Activated CD4-positive, alpha-beta memory T cell treated with anti-CD3 and anti-CD28 coated beads, Interleukin-2, amount 10 ng/mL, durations not matched to agents 7 days and 5 days (primary cell): ENCODE measurements around the gene MSL1. TPM values are rescaled to one million over a fixed set of nuclear protein-coding genes. Genes with fewer than 3 reads are reported as not detected.

Experiments used
- CTCF ChIA-PET: fragments of 350-600 bp; sonication (Branson Sonifier 250); formaldehyde crosslinking; loops from one replicate; lab custom pipeline; 2021; ENCODE audit warnings: antibody characterized with exemption, inconsistent platforms; lab: Charles Lee
- POLR2A ChIA-PET: fragments of 350-600 bp; sonication (Branson Sonifier 250); formaldehyde crosslinking; loops from one replicate; lab custom pipeline; 2021; ENCODE audit warnings: antibody characterized with exemption; lab: Charles Lee
- DNase-seq: peaks from one replicate; pipeline ENCODE4 v3.0.0-alpha.2; 2020
- H3K27ac Mint-ChIP-seq: one replicate; pipeline ENCODE4 v1.8.0; 2021; ENCODE audit warnings: mild to moderate bottlenecking, mixed read lengths
- H3K27me3 Mint-ChIP-seq: one replicate; pipeline ENCODE4 v1.8.0; 2021; ENCODE audit warnings: mixed read lengths
- H3K36me3 Mint-ChIP-seq: one replicate; pipeline ENCODE4 v1.8.0; 2021; ENCODE audit warnings: low read depth, mixed read lengths
- H3K4me1 Mint-ChIP-seq: one replicate; pipeline ENCODE4 v1.8.0; 2021; ENCODE audit warnings: mixed read lengths
- H3K4me3 Mint-ChIP-seq: one replicate; pipeline ENCODE4 v1.8.0; 2021; ENCODE audit warnings: mild to moderate bottlenecking, mixed read lengths
- H3K9me3 Mint-ChIP-seq: one replicate; pipeline ENCODE4 v1.8.0; 2021; ENCODE audit warnings: mixed read lengths
- total RNA-seq, 2 experiments: library from RNA; stranded (reverse); gene quantifications; one replicate each; pipeline ENCODE4 v1.2.3, GENCODE V29; 2021

Gene MSL1
- total RNA-seq, 2 experiments from 2014 or later, result 102 to 103 TPM

- H3K36me3 Mint-ChIP-seq, result no peaks in the 10 kb centered on the region
Measured at GRCh38 chr17:40108970-40109824, 12.6 kb upstream of the MSL1 start.

GRCh38 chr17:40110026-40110845 is 11.5 kb upstream of the MSL1 start:
- no peaks in the 10 kb centered on the region for H3K36me3 Mint-ChIP-seq
- no peaks in the 10 kb centered on the region for H3K27me3 Mint-ChIP-seq
- POLR2A ChIA-PET, result interaction anchor here (1.3 to 6.9 kb wide), 6 partner anchors 13 to 109 kb away, joined by 5 to 132 read pairs (median 10); partner anchors contain the start of genes CASC3, MED24, MSL1 and NR1D1
- peaks cover 85% of the 10 kb centered on the region for H3K4me1 Mint-ChIP-seq
- no peaks in the 10 kb centered on the region for H3K9me3 Mint-ChIP-seq
- H3K4me3 Mint-ChIP-seq, result no peak overlapping the region
- no peak overlapping the region for H3K27ac Mint-ChIP-seq
- CTCF ChIA-PET, result interaction anchor here (0.6 to 7.4 kb wide), 14 partner anchors 11 to 117 kb away, joined by 3 to 141 read pairs (median 6); partner anchors contain the start of genes MSL1 and NR1D1
- no peak for DNase-seq

More at GRCh38 chr17:40108970-40109824, 12.6 kb upstream of the MSL1 start:
- no peaks in the 10 kb centered on the region for H3K9me3 Mint-ChIP-seq
- DNase-seq, result no peak
- H3K4me3 Mint-ChIP-seq, result no peak overlapping the region
- ChIA-PET POLR2A (interaction anchor here (1.3 to 6.9 kb wide), 5 partner anchors 12 to 110 kb away, joined by 5 to 132 read pairs (median 13); partner anchors contain the start of genes CASC3, MSL1, NR1D1 and THRA), CTCF (interaction anchor here (0.6 to 7.4 kb wide), 14 partner anchors 10 to 116 kb away, joined by 3 to 141 read pairs (median 4); partner anchors contain the start of genes CSF3, MSL1 and NR1D1)
- peaks cover 95% of the 10 kb centered on the region for H3K4me1 Mint-ChIP-seq
- H3K27me3 Mint-ChIP-seq, result no peaks in the 10 kb centered on the region
- peak overlapping the region; percentile 5 for H3K27ac Mint-ChIP-seq

DNA sequence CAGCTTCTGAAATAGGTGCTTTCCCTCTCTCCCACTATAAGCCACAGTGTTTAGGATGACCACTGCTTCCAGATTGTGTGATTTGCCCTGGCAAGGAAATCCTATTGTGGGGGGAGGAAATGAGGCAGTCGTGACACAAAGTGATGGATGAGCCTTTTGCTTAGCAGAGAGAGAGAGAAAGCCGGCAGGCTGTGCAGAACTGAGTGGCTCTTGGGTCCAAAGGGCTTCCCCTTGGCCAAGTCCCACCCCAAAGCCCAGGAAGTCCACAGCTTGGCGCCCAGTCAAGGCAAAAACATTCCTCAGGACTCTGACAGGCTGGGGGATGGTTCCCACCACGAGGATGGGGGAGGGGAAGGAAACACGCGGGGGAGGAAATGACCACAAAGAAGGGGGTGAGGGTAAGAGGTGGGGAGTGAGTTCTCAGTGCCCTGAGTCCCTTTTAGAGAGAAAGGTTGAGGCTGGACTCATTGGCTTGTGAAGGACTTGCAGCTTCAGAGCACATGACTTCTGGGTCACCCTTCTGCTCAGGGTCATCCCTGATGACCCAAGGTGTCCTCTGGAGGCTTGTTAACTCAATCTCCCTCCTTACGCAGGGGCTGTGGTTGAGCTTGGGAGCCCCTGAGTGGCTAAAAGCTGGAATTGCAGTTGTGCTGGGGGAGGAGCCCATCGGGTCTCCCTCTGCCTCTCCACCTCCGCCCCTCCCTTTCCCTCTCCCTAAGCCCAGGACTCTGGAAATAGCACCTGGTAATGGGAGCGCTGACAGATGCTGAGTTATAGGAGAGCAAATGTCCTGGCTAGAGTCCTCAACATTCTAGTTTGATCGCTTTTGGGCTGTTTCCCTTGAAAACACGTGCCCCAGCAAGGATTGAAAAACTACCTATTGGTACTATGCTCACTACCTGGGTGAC is 10.3 kb upstream of the MSL1 start:
- Mint-ChIP-seq H3K27me3 (no peaks in the 10 kb centered on the region), H3K9me3 (no peaks in the 10 kb centered on the region), H3K36me3 (no peaks in the 10 kb centered on the region), H3K27ac (peak overlapping the region; percentile 44), H3K4me1 (peaks cover 72% of the 10 kb centered on the region), H3K4me3 (peak overlapping the region; percentile 4)
- DNase-seq, result peak; percentile 78
- CTCF ChIA-PET, result interaction anchor here (0.6 to 7.4 kb wide), 25 partner anchors 12 to 597 kb away, joined by 3 to 141 read pairs (median 8); partner anchors contain the start of genes CASC3, MED24, MSL1 and NR1D1
- POLR2A ChIA-PET, result interaction anchor here (1.3 to 6.9 kb wide), 8 partner anchors 9 to 57 kb away, joined by 5 to 132 read pairs (median 9); partner anchors contain the start of genes CASC3, MED24, MSL1 and NR1D1

DNA sequence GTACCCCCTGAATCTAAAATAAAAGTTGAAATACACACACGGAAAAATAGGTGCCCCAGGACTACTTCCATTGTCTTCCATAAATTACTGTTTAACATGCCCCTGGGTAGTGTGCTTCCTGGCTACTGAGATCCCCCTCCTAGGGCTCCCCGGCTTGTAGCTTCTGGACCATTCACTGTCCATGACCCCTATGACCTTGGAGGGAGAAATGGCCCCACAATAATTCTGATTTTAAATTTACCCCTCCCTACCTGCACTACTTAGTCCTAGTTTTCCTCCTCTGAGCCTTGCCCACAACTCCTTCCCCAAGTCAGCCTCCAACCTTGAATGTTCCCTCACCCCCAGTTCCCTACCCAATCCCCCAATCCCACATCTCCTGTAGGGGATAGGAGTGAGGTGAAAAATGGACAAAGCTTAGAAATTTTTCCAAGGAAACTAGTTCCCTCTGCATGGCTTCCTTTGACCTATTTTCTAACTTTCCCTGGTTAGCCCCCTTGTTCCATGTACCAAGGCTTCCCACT is 9.5 kb upstream of the MSL1 start:
- peak overlapping the region; percentile 4 for H3K27ac Mint-ChIP-seq
- H3K27me3 Mint-ChIP-seq, result no peaks in the 10 kb centered on the region
- H3K36me3 Mint-ChIP-seq, result no peaks in the 10 kb centered on the region
- H3K4me3 Mint-ChIP-seq, result no peak overlapping the region
- H3K4me1 Mint-ChIP-seq, result peaks cover 64% of the 10 kb centered on the region
- CTCF ChIA-PET, result interaction anchor here (0.7 to 7.4 kb wide), 39 partner anchors 9 to 250 kb away, joined by 3 to 141 read pairs (median 7); partner anchors contain the start of genes CASC3, CSF3, MED24 and MSL1
- no peaks in the 10 kb centered on the region for H3K9me3 Mint-ChIP-seq
- DNase-seq, result no peak
- POLR2A ChIA-PET, result interaction anchor here (1.1 to 6.9 kb wide), 15 partner anchors 9 to 233 kb away, joined by 3 to 132 read pairs (median 10); partner anchors contain the start of genes CASC3, MED24, MSL1 and NR1D1

- H3K36me3 Mint-ChIP-seq, result no peaks in the 10 kb centered on the region
- no peaks in the 10 kb centered on the region for H3K27me3 Mint-ChIP-seq
- POLR2A ChIA-PET, result interaction anchor here (0.7 to 6.9 kb wide), 22 partner anchors 8 to 233 kb away, joined by 3 to 132 read pairs (median 6); partner anchors contain the start of genes CASC3, CDC6, MED24 and MSL1
- no peak for DNase-seq
- CTCF ChIA-PET, result interaction anchor here (0.5 to 7.4 kb wide), 52 partner anchors 8 to 364 kb away, joined by 3 to 141 read pairs (median 6); partner anchors contain the start of genes CASC3, CDC6, CSF3 and MED24
- no peak overlapping the region for H3K27ac Mint-ChIP-seq
- H3K4me1 Mint-ChIP-seq, result peaks cover 60% of the 10 kb centered on the region
- peak overlapping the region; percentile 76 for H3K4me3 Mint-ChIP-seq
- no peaks in the 10 kb centered on the region for H3K9me3 Mint-ChIP-seq
Measured at GRCh38 chr17:40112718-40113109, 9.1 kb upstream of the MSL1 start.

DNA sequence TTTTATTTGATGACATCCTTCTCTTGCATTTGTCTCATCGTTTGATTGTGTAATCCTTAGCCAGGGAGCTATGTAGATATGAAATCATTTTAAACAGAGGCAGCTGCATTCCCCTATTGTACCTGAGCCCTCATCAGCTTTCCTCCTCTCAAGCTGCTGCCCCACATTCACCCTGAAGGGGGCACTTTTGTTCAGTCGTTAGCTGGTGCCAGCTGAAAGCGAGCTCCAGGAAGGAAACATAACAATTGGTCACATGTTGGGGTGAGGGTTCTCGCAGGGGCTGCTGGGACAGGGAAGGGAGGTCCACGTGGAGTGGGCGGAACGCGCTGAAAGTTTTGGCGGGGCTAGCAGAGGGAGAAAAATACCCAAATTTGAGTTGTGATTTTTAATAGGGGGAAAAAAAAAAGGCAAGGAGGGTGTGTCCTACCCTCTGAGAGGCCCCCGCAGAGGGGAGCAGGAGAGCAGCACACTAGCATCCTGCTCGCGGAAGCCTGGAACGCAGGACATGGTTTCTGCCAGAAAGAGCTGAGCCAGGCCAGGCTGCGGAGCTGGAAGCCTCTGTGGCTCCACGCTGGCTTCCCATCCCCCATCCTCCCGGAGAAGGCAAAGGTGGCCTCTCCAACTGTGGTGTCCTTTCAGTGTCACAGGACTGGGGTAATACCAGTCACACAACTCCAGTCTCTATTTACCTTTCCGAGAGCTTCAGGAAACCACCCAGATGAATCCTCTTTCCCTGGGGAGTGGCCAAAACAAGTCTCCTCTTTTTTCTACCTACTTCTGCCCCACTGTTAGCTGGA is 8.5 kb upstream of the MSL1 start:
- Mint-ChIP-seq H3K27me3 (no peaks in the 10 kb centered on the region), H3K36me3 (no peaks in the 10 kb centered on the region), H3K9me3 (no peaks in the 10 kb centered on the region), H3K4me1 (peaks cover 57% of the 10 kb centered on the region), H3K27ac (peak overlapping the region; percentile 68), H3K4me3 (peak overlapping the region; percentile 76)
- CTCF ChIA-PET, result interaction anchor here (0.5 to 7.4 kb wide), 55 partner anchors 8 to 1309 kb away, joined by 3 to 141 read pairs (median 6); partner anchors contain the start of genes CASC3, CDC6, CSF3 and MED24
- peak; percentile 95 for DNase-seq
- POLR2A ChIA-PET, result interaction anchor here (0.6 to 6.9 kb wide), 25 partner anchors 8 to 705 kb away, joined by 3 to 132 read pairs (median 4); partner anchors contain the start of genes CASC3, CDC6, MED24 and MSL1

DNA sequence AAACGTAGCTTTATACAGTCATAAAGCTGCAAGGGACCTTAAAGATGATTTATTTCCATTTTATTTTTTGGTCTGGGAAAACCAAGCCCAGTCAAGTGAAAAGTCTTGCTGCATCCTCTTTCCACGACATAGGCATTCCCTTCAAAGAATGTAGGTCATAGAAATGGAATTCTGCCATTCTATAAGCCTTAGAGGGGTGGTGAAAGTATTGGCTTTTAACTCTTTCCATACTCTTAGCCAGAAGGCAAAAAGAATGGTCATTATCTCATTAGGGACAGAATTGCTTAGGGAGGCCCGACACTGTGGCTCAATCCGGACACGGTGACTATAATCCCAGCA is 7.9 kb upstream of the MSL1 start:
- DNase-seq, result no peak
- ChIA-PET POLR2A (interaction anchor here (0.6 to 6.9 kb wide), 19 partner anchors 9 to 705 kb away, joined by 3 to 132 read pairs (median 6); partner anchors contain the start of genes CASC3, CDC6, MED24 and MSL1), CTCF (interaction anchor here (0.6 to 7.4 kb wide), 36 partner anchors 10 to 1309 kb away, joined by 3 to 141 read pairs (median 8); partner anchors contain the start of genes CASC3, CSF3, MED24 and MSL1)
- Mint-ChIP-seq H3K4me3 (peak overlapping the region; percentile 76), H3K4me1 (peaks cover 54% of the 10 kb centered on the region), H3K9me3 (no peaks in the 10 kb centered on the region), H3K27ac (peak overlapping the region; percentile 68), H3K36me3 (no peaks in the 10 kb centered on the region), H3K27me3 (no peaks in the 10 kb centered on the region)

GRCh38 chr17:40115101-40115436 is 6.7 kb upstream of the MSL1 start:
- ChIA-PET POLR2A (interaction anchor here (1.4 to 6.9 kb wide), 3 partner anchors 9 to 62 kb away, joined by 3 to 132 read pairs (median 40); partner anchors contain the start of genes CASC3, MSL1 and RAPGEFL1), CTCF (interaction anchor here (0.7 to 7.4 kb wide), 6 partner anchors 8 to 77 kb away, joined by 4 to 141 read pairs (median 59); partner anchors contain the start of gene NR1D1)
- Mint-ChIP-seq H3K4me1 (peaks cover 43% of the 10 kb centered on the region), H3K36me3 (peaks cover under 1% of the 10 kb centered on the region), H3K27ac (no peak overlapping the region), H3K4me3 (no peak overlapping the region), H3K9me3 (no peaks in the 10 kb centered on the region), H3K27me3 (no peaks in the 10 kb centered on the region)
- DNase-seq, result no peak

DNA sequence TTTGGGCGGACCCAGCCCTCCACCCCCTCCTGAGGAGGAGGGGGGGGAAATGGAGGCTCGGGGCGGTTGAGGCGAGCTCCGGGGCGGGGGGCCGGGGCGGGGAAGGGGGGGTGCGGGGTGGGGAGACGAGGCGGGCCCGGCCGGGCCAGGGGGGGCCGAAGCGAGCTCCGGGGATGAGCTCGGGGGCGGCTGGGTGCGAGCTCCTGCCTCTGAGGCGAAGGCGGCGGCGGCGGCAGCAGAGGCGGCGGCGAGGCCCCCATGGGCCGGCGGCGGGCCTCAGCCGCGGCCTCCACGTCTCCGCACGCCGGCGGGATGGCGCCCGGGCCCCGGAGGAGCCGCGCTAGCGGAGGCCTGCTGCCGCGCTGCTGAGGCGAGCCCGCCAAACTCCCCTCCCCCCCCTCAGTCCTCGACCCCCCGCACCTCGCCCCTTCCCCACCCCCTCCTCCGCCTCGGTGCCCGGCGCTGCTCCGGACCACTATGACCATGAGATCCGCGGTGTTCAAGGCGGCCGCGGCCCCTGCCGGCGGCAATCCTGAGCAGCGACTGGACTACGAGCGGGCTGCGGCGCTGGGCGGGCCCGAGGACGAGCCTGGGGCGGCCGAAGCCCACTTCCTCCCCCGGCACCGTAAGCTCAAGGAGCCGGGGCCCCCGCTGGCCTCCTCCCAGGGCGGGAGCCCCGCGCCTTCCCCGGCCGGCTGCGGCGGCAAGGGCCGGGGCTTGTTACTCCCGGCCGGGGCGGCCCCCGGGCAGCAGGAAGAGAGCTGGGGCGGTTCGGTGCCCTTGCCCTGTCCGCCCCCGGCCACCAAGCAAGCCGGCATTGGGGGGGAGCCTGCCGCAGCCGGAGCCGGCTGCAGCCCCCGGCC is 596 bp downstream of the MSL1 start:
- peaks cover 42% of the 10 kb centered on the region for H3K4me1 Mint-ChIP-seq
- no peaks in the 10 kb centered on the region for H3K27me3 Mint-ChIP-seq
- peak; percentile 42 for DNase-seq
- H3K36me3 Mint-ChIP-seq, result peaks cover 36% of the 10 kb centered on the region
- ChIA-PET POLR2A (interaction anchor here (0.6 to 5.6 kb wide), 22 partner anchors 10 to 166 kb away, joined by 3 to 132 read pairs (median 6); partner anchors contain the start of genes CASC3, CDC6, MED24 and NR1D1), CTCF (interaction anchor here (0.7 to 4.1 kb wide), 6 partner anchors 11 to 195 kb away, joined by 3 to 75 read pairs (median 9); partner anchors contain the start of genes NR1D1 and WIPF2)
- H3K4me3 Mint-ChIP-seq, result peak overlapping the region; percentile 78
- H3K9me3 Mint-ChIP-seq, result no peaks in the 10 kb centered on the region
- no peak overlapping the region for H3K27ac Mint-ChIP-seq
